Endothelial cell (in vitro differentiated cells): ENCODE results near the gene SORCS1. TPM values are rescaled to one million over a fixed set of nuclear protein-coding genes. Genes with fewer than 3 reads are reported as not detected.

Experiments
- DNase-seq: peaks from one replicate; pipeline ENCODE4 v3.0.0; 2021; ENCODE audit warnings: low spot score
- H3K27ac Mint-ChIP-seq: one replicate; pipeline ENCODE4 v1.8.0; 2021; ENCODE audit warnings: mixed read lengths, inconsistent platforms; ENCODE audit not compliant: unreplicated experiment
- H3K27me3 Mint-ChIP-seq: one replicate; pipeline ENCODE4 v1.8.0; 2021; ENCODE audit warnings: mild to moderate bottlenecking, moderate library complexity, mixed read lengths, inconsistent platforms; ENCODE audit not compliant: unreplicated experiment
- H3K36me3 Mint-ChIP-seq: one replicate; pipeline ENCODE4 v1.8.0; 2021; ENCODE audit warnings: mild to moderate bottlenecking, low read depth, mixed read lengths, inconsistent platforms; ENCODE audit not compliant: unreplicated experiment
- H3K4me1 Mint-ChIP-seq: one replicate; pipeline ENCODE4 v1.8.0; 2021; ENCODE audit warnings: mild to moderate bottlenecking, mixed read lengths, inconsistent platforms; ENCODE audit not compliant: unreplicated experiment
- H3K4me3 Mint-ChIP-seq: one replicate; pipeline ENCODE4 v1.8.0; 2021; ENCODE audit warnings: mild to moderate bottlenecking, mixed read lengths, inconsistent platforms; ENCODE audit not compliant: unreplicated experiment
- H3K9me3 Mint-ChIP-seq: one replicate; pipeline ENCODE4 v1.8.0; 2021; ENCODE audit warnings: mixed read lengths, inconsistent platforms; ENCODE audit not compliant: unreplicated experiment
- total RNA-seq: library from RNA; stranded (reverse); fragmentation: NEBNext Ultra II Directional; extraction: Animal tissue kit (Norgen Biotek cat#: 25700); gene quantifications from one replicate; pipeline ENCODE4 v1.2.1, GENCODE V29; 2021; ENCODE audit not compliant: unreplicated experiment
- TF ChIP-seq, protein P1 (sequence below): fragments of 200-600 bp; sonication (generic); IDR thresholded peaks from one replicate; pipeline ENCODE4 v1.5.0; 2021; ENCODE audit warnings: antibody characterized with exemption; ENCODE audit not compliant: unreplicated experiment

Gene SORCS1
- total RNA-seq, 1 donor from 2014 or later: 0.56 TPM

GRCh38 chr10:106768204-106768603, 396.3 kb downstream of the SORCS1 start:
- H3K27ac Mint-ChIP-seq: no peak overlapping the region
- H3K27me3 Mint-ChIP-seq: no peaks in the 10 kb centered on the region
- no peak for DNase-seq
- no peaks in the 10 kb centered on the region for H3K9me3 Mint-ChIP-seq
- TF ChIP-seq, protein P1, sequence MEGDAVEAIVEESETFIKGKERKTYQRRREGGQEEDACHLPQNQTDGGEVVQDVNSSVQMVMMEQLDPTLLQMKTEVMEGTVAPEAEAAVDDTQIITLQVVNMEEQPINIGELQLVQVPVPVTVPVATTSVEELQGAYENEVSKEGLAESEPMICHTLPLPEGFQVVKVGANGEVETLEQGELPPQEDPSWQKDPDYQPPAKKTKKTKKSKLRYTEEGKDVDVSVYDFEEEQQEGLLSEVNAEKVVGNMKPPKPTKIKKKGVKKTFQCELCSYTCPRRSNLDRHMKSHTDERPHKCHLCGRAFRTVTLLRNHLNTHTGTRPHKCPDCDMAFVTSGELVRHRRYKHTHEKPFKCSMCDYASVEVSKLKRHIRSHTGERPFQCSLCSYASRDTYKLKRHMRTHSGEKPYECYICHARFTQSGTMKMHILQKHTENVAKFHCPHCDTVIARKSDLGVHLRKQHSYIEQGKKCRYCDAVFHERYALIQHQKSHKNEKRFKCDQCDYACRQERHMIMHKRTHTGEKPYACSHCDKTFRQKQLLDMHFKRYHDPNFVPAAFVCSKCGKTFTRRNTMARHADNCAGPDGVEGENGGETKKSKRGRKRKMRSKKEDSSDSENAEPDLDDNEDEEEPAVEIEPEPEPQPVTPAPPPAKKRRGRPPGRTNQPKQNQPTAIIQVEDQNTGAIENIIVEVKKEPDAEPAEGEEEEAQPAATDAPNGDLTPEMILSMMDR: no peak
- no peak overlapping the region for H3K4me3 Mint-ChIP-seq
- no peaks in the 10 kb centered on the region for H3K36me3 Mint-ChIP-seq
- H3K4me1 Mint-ChIP-seq: peaks cover 2% of the 10 kb centered on the region

- no peaks in the 10 kb centered on the region for H3K27me3 Mint-ChIP-seq
- no peaks in the 10 kb centered on the region for H3K36me3 Mint-ChIP-seq
- no peak overlapping the region for H3K27ac Mint-ChIP-seq
- TF ChIP-seq, protein P1: no peak
- H3K9me3 Mint-ChIP-seq: no peaks in the 10 kb centered on the region
- H3K4me1 Mint-ChIP-seq: peaks cover 2% of the 10 kb centered on the region
- no peak overlapping the region for H3K4me3 Mint-ChIP-seq
- no peak for DNase-seq
These were observed 398.6 kb downstream of the SORCS1 start for GRCh38 chr10:106765928-106766327.

DNA sequence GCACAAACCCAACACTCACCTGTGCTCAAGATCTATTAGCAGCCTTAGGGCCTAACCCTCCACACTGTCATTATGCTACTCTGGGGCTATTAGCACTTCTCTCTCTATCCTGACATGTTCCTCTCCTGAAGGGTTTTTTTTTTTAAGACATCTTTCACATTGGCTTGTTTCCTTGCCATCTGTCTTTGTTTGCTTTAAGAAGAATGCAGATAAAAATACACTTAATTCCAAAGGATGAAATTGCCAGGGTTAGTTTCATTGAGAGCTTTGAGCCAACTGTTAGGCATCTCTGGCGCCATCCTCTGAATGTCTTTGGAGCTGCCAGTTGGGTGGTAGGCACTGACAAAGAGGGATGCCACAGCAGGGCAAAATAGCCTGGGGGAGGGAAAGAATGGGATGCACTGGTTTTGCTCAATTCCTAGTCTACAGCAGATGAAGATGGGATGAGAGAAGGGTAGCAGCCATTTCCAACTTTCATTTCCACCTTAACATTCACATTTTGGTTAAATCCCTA, 399.2 kb downstream of the SORCS1 start:
- H3K4me1 Mint-ChIP-seq: peaks cover 2% of the 10 kb centered on the region
- no peaks in the 10 kb centered on the region for H3K9me3 Mint-ChIP-seq
- no peak for DNase-seq
- TF ChIP-seq, protein P1: no peak
- H3K27ac Mint-ChIP-seq: no peak overlapping the region
- no peaks in the 10 kb centered on the region for H3K36me3 Mint-ChIP-seq
- H3K4me3 Mint-ChIP-seq: no peak overlapping the region
- no peaks in the 10 kb centered on the region for H3K27me3 Mint-ChIP-seq

DNA sequence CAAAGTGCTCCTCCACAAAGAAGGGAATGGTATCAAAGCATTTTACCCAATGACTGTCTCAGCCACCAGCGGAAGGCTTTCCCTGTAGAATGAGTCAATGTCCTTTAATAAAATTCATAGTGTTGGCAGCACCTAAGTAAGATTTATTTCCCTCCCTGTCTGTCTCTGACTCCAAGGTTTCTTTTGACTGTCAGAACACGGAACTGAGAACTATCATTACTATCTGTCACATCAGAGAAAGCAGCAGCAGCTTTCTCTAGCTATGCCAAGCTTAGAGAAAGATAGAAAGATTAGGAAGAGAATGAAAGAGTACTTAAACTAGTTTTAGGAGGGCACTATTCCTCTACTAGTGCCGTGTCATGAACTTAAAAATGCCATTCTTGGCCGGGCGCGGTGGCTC, 400.1 kb downstream of the SORCS1 start:
- no peak for DNase-seq
- no peaks in the 10 kb centered on the region for H3K36me3 Mint-ChIP-seq
- H3K9me3 Mint-ChIP-seq: no peaks in the 10 kb centered on the region
- H3K27ac Mint-ChIP-seq: no peak overlapping the region
- TF ChIP-seq, protein P1: no peak
- peaks cover 2% of the 10 kb centered on the region for H3K4me1 Mint-ChIP-seq
- H3K4me3 Mint-ChIP-seq: no peak overlapping the region
- H3K27me3 Mint-ChIP-seq: no peaks in the 10 kb centered on the region

DNA sequence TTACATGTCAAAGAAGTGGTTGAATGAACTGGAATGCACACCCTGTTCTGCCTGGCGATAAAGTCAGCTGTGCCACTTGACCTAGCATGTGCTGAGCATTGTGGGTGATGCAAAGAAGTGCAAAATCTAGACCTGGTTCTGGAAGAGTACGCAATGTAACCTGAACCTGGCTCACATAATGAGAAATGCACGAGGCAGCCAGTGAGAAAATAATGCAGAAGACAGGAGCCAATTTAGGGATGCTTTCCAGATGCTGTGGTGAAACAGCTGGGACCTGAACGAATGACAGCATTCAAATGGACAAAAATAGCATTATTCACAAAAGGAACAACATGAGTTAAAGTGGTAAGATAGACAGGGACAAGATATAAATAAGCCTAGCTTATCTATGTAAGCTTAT, 402.6 kb downstream of the SORCS1 start:
- TF ChIP-seq, protein P1: no peak
- H3K27me3 Mint-ChIP-seq: no peaks in the 10 kb centered on the region
- peaks cover 2% of the 10 kb centered on the region for H3K4me1 Mint-ChIP-seq
- H3K27ac Mint-ChIP-seq: no peak overlapping the region
- no peaks in the 10 kb centered on the region for H3K9me3 Mint-ChIP-seq
- no peaks in the 10 kb centered on the region for H3K36me3 Mint-ChIP-seq
- no peak for DNase-seq
- no peak overlapping the region for H3K4me3 Mint-ChIP-seq
